GM18517 (cell line): ENCODE measurements around the gene DIAPH2.
"Not testable (repeated sequence)": the region's sequence is repeated elsewhere in the genome, so short reads cannot be mapped to it uniquely, and the experiment has no call there.

Source experiments
- ATAC-seq: cut with Tn5 transposase; IDR thresholded peaks from one replicate; pipeline ENCODE4 v1.9.1; 2021; ENCODE audit warnings: mild to moderate bottlenecking, moderate library complexity; ENCODE audit not compliant: unreplicated experiment

Gene DIAPH2

DNA sequence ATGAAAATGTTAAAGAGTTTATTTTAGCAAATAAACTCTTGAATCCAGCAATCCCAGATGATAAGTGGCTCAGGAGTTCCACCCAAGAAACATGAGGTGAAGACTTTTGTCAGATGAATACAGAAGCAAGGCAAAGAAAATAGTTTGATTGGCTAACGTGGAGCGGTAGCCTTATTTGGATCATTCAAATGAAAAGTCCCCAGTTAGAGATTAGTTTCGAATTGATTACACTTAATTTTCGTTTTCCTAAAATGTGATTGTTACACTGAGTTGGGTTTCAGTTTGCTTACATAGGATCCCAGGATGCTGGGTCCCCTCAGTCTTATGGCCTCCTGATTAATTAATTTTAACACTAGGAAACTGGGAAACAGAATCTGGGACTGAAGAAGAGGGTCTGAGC lies 122.7 kb downstream of the DIAPH2 start:
- ATAC-seq, result no peak

DNA sequence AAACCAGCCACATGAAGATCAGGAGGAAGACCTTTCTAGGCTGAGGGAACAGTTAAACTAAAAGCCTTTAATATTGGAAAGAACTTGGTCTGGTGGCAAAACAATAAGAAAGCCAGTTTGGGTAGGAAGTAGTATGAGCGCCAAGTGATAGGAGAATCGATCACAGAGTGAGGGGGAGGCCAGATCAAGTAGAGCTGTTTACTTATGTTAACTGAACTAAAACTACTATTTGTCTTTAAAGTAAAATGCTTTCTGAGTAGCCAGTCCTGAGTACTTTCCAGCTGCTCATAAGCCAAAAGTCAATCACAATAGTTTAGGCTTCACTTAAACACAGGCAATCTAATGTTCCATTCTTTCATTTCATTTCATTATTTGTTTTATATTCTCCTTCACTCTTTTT lies 136.3 kb downstream of the DIAPH2 start:
- ATAC-seq, result no peak

DNA sequence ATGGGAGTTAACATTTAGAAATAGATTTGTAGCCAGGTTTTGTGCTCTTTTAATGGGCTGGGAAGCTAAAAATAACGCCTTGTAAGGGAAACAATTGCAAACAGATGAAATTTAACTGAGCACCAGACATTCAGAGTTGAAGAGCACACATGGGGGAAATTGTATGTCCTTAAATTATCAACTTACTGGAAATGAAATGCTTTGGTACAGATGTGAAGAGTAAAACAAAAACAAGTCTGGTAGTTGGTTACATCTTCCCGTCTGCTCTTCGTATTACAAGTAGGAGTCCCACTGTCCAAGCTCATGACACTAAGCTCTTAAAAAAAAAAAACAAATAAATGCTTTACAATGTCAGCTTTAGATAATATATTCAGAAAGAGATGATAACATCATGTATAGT lies 139.5 kb downstream of the DIAPH2 start:
- no peak for ATAC-seq

- ATAC-seq, result no peak
These were observed 148.7 kb downstream of the DIAPH2 start for GRCh38 chrX:96833333-96833732.

GRCh38 chrX:96834137-96834536 lies 149.5 kb downstream of the DIAPH2 start:
- ATAC-seq, result no peak

GRCh38 chrX:96835660-96836289 lies 151.1 kb downstream of the DIAPH2 start:
- peak; percentile 90 for ATAC-seq

GRCh38 chrX:96837808-96838207 lies 153.2 kb downstream of the DIAPH2 start:
- no peak for ATAC-seq

- no peak for ATAC-seq
These were observed 153.9 kb downstream of the DIAPH2 start for GRCh38 chrX:96838537-96838936.

- ATAC-seq, result no peak
These were observed 156.7 kb downstream of the DIAPH2 start for GRCh38 chrX:96841325-96841724.

- ATAC-seq, result not testable (repeated sequence)
These were observed 157.2 kb downstream of the DIAPH2 start for GRCh38 chrX:96841866-96842265.

DNA sequence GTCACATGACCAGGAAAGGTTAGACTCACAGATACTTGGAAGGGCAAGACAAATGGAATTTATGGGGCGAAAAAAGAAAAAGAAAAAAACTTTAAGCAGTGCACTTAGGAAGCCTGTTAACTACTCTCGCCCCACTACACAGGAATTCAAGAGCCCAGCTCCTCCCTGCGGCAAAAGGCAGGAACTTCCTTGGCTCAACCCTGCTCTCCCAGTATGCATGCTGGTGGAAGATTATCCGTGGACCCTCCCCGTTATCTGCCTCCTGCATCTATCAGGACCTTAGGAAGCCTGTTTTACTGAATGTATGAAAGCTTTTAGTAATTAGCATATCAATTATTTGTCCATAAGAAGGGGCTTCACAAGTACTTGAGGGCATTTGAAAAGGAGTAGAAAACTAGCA lies 158.9 kb downstream of the DIAPH2 start:
- no peak for ATAC-seq

- ATAC-seq, result no peak
These were observed 162.2 kb downstream of the DIAPH2 start for GRCh38 chrX:96846841-96847240.

DNA sequence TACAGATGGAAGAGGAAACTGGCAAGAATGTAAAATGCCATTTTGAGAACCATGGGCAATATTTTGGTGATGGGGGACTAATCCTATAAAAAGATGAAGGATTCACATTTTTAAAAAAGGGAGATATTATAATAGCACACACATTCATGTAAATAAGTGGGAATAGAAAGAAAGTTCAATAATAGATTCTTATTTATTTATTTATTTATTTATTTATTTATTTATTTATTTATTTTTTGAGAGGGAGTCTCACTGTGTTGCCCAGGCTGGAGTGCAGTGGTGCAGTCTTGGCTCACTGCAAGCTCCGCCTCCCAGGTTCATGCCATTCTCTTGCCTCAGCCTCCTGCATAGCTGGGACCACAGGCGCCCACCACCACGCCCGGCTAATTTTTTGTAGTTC lies 174.8 kb downstream of the DIAPH2 start:
- ATAC-seq, result not testable (repeated sequence)

DNA sequence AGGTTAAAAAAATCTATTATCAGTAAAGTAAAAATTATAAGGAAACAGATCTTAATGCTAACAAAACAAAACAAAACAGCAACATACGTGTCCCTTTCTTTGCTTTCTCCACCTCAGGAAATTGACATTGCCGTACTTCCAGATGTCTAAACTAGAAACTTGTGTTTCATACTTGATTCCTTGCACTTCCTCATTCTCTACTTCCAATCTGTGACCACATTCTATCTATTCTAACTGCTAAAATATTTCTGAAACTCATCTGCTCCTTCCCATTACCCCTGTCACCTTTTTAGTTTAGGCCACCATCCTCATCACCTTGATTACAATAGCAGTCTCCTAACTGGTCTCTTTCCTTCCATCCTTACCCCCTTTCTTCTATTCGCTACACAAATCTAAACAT lies 176.6 kb downstream of the DIAPH2 start:
- ATAC-seq, result peak; percentile 80

DNA sequence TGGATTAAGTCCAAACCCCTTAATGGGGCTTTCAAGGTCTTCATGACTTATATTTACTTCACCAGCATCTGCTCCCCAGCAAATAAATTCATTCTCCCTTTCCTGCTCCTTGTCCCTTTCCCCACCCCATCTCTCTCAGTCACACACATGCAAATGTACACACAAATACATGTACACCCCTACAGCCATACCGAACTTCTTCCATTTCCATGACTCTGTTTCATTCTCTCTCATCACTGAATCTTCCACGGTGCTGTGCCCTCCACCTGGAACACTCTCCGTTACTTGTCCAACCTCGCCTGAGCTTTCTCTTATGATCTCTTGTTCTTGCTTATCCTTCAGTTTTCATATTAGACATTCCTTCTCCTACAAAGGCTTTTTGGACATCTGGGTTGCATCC lies 177.0 kb downstream of the DIAPH2 start:
- no peak for ATAC-seq

DNA sequence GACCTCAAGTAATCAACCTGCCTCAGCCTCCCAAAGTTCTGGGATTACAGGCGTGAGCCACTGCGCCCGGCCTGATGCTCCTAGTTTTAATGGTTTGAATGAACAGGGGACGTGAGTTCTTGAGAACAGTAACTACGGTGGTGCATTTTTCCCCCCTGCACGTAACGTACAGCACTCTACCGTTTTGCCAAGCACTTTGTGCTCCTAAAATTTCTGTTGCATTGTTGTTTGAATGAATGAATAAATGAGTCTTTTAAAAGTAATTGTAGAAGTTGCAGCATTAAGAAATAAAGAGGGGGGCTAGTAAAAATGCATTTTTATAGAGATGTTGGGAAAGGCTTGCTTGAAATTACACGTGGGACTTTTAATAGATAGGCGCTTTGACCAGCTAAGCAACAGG lies 199.0 kb downstream of the DIAPH2 start, which contains the start of gene RPA4:
RPA4 (plus strand) TSS at position 301 of the 400 bp plus-strand sequence. CDS start 403 bp downstream, outside the sequence.
- no peak for ATAC-seq

DNA sequence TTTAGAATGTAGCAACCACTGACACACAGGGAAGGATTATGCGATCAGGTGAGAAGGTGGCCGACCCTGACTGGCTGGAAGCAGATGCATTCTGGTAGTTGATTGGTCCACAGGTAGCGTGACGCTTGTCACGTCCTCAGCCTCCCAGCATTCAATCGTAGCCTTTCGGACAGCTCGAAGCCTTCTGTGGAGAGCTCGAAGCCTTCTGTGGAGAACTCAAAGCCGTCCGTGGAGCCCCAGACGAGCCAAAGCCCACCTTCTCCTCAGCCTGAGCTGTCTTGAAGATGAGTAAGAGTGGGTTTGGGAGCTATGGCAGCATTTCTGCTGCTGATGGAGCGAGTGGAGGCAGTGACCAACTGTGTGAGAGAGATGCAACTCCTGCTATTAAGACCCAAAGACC lies 199.4 kb downstream of the DIAPH2 start:
- no peak for ATAC-seq

DNA sequence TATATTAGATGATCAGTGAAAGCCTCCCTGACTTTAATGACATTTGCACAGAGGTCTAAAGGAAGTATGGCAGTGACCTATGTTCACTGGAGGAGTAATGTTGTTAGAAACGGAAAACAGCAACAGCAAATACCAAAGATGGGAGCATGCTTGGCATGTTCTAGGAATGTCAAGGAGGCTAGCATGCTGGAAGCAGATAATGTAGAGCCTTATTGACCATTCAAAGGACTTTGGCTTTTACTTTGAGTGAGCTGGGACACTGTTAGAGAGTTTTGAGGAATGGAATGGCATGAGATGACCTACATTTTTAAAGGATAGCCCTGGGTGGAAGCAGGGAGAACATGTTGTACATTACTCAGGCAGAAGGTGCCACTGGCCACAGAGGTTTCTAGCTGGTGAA lies 205.1 kb downstream of the DIAPH2 start:
- ATAC-seq, result no peak

- ATAC-seq, result no peak
These were observed 222.1 kb downstream of the DIAPH2 start for GRCh38 chrX:96906741-96907140.

- no peak for ATAC-seq
These were observed 223.1 kb downstream of the DIAPH2 start for GRCh38 chrX:96907516-96908272.

- no peak for ATAC-seq
These were observed 224.6 kb downstream of the DIAPH2 start for GRCh38 chrX:96909291-96909690.

- no peak for ATAC-seq
These were observed 234.2 kb downstream of the DIAPH2 start for GRCh38 chrX:96918864-96919263.
